ENCODE results near the gene CFAP20DC. TPM values are rescaled to one million over a fixed set of nuclear protein-coding genes. Genes with fewer than 3 reads are reported as not detected.

CFAP20DC gene
- total RNA-seq, 1 donor from 2014 or later, result 8.2 TPM

DNA sequence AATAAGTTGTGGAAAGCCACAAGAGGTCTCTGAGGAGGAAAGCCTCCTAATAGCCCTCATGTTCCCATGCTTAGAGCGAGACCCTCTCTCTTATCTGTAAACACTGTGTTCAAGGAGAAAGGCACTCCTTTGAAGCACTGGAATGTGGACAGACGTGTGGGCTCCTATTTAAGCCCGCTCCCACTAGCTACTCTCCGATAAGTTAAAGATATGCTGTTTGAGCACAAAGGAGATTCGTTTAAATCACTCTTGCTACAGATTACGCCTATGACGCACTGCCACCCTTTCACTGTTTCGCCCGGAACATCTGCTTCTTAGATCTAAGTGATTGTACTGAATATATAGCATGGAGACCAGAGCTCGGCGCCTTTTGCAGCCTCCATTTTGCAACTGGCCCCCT lies 325.5 kb downstream of the CFAP20DC start:
- no peak for DNase-seq (ENCODE audit: low read depth)
- Histone ChIP-seq H3K36me3 (ENCODE audit: control insufficient read depth, insufficient read depth, low read length) (no peaks in the 10 kb centered on the region), H3K4me3 (ENCODE audit: low read depth, low read length) (no peak overlapping the region), H3K27me3 (ENCODE audit: control insufficient read depth, insufficient read depth, low read length) (no peaks in the 10 kb centered on the region)
- TF ChIP-seq, protein P1, sequence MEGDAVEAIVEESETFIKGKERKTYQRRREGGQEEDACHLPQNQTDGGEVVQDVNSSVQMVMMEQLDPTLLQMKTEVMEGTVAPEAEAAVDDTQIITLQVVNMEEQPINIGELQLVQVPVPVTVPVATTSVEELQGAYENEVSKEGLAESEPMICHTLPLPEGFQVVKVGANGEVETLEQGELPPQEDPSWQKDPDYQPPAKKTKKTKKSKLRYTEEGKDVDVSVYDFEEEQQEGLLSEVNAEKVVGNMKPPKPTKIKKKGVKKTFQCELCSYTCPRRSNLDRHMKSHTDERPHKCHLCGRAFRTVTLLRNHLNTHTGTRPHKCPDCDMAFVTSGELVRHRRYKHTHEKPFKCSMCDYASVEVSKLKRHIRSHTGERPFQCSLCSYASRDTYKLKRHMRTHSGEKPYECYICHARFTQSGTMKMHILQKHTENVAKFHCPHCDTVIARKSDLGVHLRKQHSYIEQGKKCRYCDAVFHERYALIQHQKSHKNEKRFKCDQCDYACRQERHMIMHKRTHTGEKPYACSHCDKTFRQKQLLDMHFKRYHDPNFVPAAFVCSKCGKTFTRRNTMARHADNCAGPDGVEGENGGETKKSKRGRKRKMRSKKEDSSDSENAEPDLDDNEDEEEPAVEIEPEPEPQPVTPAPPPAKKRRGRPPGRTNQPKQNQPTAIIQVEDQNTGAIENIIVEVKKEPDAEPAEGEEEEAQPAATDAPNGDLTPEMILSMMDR (IDR thresholded peaks at IDR 0.05; ENCODE audit: insufficient read depth, low read length, poor library complexity, severe bottlenecking), result no peak

DNA sequence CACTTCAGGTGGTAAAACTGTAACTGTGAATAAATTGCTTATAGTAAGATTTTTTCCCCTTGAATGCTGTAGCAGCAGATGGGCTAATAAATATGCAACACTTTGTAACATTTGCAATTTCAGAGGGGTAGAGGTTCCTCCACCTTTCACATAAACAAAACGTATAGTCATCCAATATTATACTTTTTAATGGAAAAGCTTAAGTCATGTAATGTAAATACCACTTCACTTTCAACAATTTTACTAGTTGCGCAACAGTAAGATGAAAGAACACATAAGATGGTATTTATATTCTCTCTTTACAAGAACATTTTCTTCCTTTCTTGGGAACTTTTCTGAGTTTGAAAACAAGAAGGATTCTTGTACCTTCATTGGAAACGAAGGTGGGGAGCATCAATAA lies 326.7 kb downstream of the CFAP20DC start:
- Histone ChIP-seq H3K4me3 (ENCODE audit: low read depth, low read length) (no peak overlapping the region), H3K36me3 (ENCODE audit: control insufficient read depth, insufficient read depth, low read length) (no peaks in the 10 kb centered on the region), H3K27me3 (ENCODE audit: control insufficient read depth, insufficient read depth, low read length) (no peaks in the 10 kb centered on the region)
- TF ChIP-seq, protein P1 (IDR thresholded peaks at IDR 0.05; ENCODE audit: insufficient read depth, low read length, poor library complexity, severe bottlenecking), result no peak
- no peak for DNase-seq (ENCODE audit: low read depth)

DNA sequence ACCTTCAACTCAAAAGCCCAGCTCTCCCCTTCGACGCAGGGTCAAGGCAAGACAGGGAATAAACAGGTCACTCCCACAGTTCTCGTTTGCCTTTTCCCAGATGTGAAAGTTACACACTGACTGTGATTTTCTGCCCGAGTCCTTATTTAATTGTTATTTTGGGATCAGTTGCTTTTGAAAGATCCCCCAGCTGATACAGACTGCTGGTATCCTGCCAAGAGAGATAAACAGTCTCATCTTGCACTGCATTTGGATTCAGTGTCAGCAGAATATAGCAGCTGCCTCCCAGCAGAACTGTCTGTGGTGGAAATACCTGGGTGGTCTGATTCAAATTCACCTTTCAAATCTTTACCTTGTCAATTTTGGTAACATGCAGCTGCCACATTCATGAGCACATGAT lies 327.3 kb downstream of the CFAP20DC start:
- no peaks in the 10 kb centered on the region for H3K36me3 ChIP-seq (ENCODE audit: control insufficient read depth, insufficient read depth, low read length)
- TF ChIP-seq, protein P1 (IDR thresholded peaks at IDR 0.05; ENCODE audit: insufficient read depth, low read length, poor library complexity, severe bottlenecking), result no peak
- no peak overlapping the region for H3K4me3 ChIP-seq (ENCODE audit: low read depth, low read length)
- H3K27me3 ChIP-seq (ENCODE audit: control insufficient read depth, insufficient read depth, low read length), result no peaks in the 10 kb centered on the region
- DNase-seq (ENCODE audit: low read depth), result no peak

DNA sequence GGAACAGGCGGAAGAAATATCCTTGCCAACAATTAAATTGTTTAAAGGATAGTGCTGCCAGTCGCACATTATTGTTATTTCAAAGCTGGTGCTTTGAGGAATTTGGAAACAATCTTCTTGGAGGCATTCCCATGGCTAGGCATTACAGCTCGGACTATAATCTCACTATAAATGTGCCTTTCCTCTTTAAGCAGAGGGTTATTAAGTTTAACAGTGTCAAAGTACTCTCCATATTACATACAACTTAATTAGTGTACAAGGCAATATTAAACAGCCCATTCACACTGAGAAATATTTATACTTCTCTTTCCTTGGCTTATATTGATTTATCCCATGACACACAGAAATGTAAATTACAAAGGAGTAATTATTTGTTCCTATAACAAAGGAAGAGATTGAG lies 329.3 kb downstream of the CFAP20DC start:
- H3K4me3 ChIP-seq (ENCODE audit: low read depth, low read length), result no peak overlapping the region
- DNase-seq (ENCODE audit: low read depth), result no peak
- H3K36me3 ChIP-seq (ENCODE audit: control insufficient read depth, insufficient read depth, low read length), result no peaks in the 10 kb centered on the region
- TF ChIP-seq, protein P1 (IDR thresholded peaks at IDR 0.05; ENCODE audit: insufficient read depth, low read length, poor library complexity, severe bottlenecking), result no peak
- no peaks in the 10 kb centered on the region for H3K27me3 ChIP-seq (ENCODE audit: control insufficient read depth, insufficient read depth, low read length)

DNA sequence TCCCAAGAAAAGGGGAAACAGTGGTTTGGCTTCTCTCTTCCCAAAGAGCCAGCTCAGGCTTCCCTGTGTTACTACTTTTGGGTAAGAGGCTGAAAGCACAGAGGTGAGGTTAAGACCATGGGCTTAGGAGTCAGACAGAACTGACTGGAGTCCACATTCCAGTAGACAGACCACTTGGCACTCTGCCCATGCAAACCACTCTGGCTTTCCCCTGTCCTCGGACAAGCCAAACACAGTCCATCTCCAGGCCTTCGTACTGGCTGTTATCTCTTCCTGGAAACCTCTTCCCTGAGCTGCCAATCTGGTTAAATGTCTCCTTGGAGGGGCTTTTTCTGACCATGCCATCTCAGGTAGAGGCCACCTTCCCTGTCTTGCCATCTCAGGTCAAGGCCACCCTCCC lies 330.1 kb downstream of the CFAP20DC start:
- H3K36me3 ChIP-seq (ENCODE audit: control insufficient read depth, insufficient read depth, low read length), result no peaks in the 10 kb centered on the region
- no peak for DNase-seq (ENCODE audit: low read depth)
- H3K4me3 ChIP-seq (ENCODE audit: low read depth, low read length), result no peak overlapping the region
- TF ChIP-seq, protein P1 (IDR thresholded peaks at IDR 0.05; ENCODE audit: insufficient read depth, low read length, poor library complexity, severe bottlenecking), result no peak
- H3K27me3 ChIP-seq (ENCODE audit: control insufficient read depth, insufficient read depth, low read length), result no peaks in the 10 kb centered on the region

DNA sequence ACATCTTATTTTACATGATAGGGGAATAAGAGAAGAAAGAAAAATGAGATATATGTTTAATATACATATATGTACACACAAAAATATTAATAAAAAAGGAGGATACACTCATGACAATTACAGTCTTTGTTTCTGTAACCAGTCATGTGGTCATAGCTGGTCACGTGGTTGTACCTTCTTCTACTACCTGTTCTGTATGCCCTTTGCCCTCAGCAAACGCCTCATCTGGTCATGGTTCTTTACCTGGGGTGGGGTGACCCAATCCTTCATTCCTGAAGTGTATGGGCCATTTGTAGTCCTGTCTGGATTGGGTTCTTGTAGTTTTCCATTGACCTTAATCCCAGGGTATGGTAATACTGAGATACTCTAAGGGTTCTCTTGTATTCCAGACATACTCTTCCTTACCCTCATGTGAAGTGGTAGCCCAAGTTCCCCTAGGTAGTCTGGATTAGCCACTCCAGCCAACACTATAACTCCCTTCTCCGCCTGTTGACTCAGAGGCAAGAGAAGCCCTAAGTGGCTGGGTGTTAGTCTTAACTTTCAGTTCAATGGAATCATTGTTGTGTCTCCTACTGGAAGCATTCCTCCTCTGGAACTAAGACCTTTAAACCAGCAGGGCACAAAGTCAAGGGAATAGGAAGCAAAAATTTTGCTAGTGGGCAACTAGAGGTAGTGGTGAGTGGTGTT lies 336.0 kb downstream of the CFAP20DC start:
- DNase-seq (ENCODE audit: low read depth), result no peak
- Histone ChIP-seq H3K27me3 (ENCODE audit: control insufficient read depth, insufficient read depth, low read length) (no peaks in the 10 kb centered on the region), H3K4me3 (ENCODE audit: low read depth, low read length) (no peak overlapping the region), H3K36me3 (ENCODE audit: control insufficient read depth, insufficient read depth, low read length) (no peaks in the 10 kb centered on the region)
- TF ChIP-seq, protein P1 (IDR thresholded peaks at IDR 0.05; ENCODE audit: insufficient read depth, low read length, poor library complexity, severe bottlenecking), result no peak
